K562 (cell line): Measurements from ENCODE around the gene EEA1. TPM values are rescaled to one million over a fixed set of nuclear protein-coding genes. Genes with fewer than 3 reads are reported as not detected.
A peak's percentile ranks its signal among the peaks of the same experiment; 100 is the strongest.

Experiments used
- CBX8 ChIP-seq: fragments of 200-600 bp; sonication (generic); IDR thresholded peaks from 2 replicates; pipeline ENCODE4 v1.6.1; 2012; ENCODE audit warnings: borderline replicate concordance, mixed run types, low read depth, mild to moderate bottlenecking, moderate library complexity, mixed read lengths, low read length, control low read depth, inconsistent platforms; ENCODE audit not compliant: poor library complexity, severe bottlenecking; ENCODE audit errors: extremely low read depth
- CHD4 ChIP-seq: fragments of 200-600 bp; sonication (generic); IDR thresholded peaks from 3 replicates; pipeline ENCODE4 v1.6.1; 2012; ENCODE audit warnings: low read depth, mild to moderate bottlenecking, mixed read lengths, low read length, inconsistent platforms; ENCODE audit not compliant: insufficient read depth, insufficient replicate concordance, poor library complexity, severe bottlenecking
- HLTF ChIP-seq: fragments of 450-650 bp; IDR thresholded peaks from 2 replicates; pipeline ENCODE4 v1.6.1; 2016
- JUNB ChIP-seq: fragments of 450-650 bp; formaldehyde crosslinking; conservative IDR thresholded peaks from 2 replicates; pipeline ENCODE4 v1.4.0; 2020; ENCODE audit warnings: mild to moderate bottlenecking
- KDM5B ChIP-seq: fragments of 200-600 bp; sonication (generic); IDR thresholded peaks from 2 replicates; pipeline ENCODE4 v1.6.1; 2012; ENCODE audit warnings: low read depth, mild to moderate bottlenecking, moderate library complexity, low read length, control low read depth, inconsistent platforms; ENCODE audit not compliant: insufficient replicate concordance
- MYC ChIP-seq, 2 experiments: fragments of 250-450 bp in 1 of 2; sonication (Bioruptor Pico) in 1 of 2; IDR thresholded peaks; 2 replicates each; pipeline versions ENCODE4 v1.5.1 to v1.6.1; 2012 to 2021; ENCODE audit warnings: low read depth in 2 of 2, borderline replicate concordance in 1 of 2, improper control_type of control experiment in 1 of 2, low read length in 1 of 2, mild to moderate bottlenecking in 1 of 2, moderate library complexity in 1 of 2
- MYNN ChIP-seq, 2 experiments: sonication (generic); formaldehyde crosslinking in 1 of 2; IDR thresholded peaks; 2 replicates each; pipeline versions ENCODE4 v1.5.0 to v1.6.1; 2016 to 2020; ENCODE audit warnings: antibody characterized with exemption in 1 of 2, missing genetic modification reagents in 1 of 2
- NELFE ChIP-seq: IDR thresholded peaks from 2 replicates; pipeline ENCODE4 v1.6.1; 2011; ENCODE audit warnings: mild to moderate bottlenecking; ENCODE audit not compliant: insufficient read depth, insufficient read length
- NFYB ChIP-seq: IDR thresholded peaks from 2 replicates; pipeline ENCODE4 v1.6.1; 2011; ENCODE audit warnings: mild to moderate bottlenecking, moderate library complexity; ENCODE audit not compliant: insufficient read length; ENCODE audit errors: extremely low read depth
- NR1H2 ChIP-seq: sonication (generic); formaldehyde crosslinking; IDR thresholded peaks from 2 replicates; pipeline ENCODE4 v1.4.0; 2020; ENCODE audit warnings: mild to moderate bottlenecking, missing genetic modification reagents
- PHF20 ChIP-seq: fragments of 450-650 bp; IDR thresholded peaks from 2 replicates; pipeline ENCODE4 v1.6.1; 2018; ENCODE audit not compliant: partially characterized antibody
- PYGO2 ChIP-seq: fragments of 450-650 bp; IDR thresholded peaks from 2 replicates; pipeline ENCODE4 v1.6.1; 2016; ENCODE audit warnings: mild to moderate bottlenecking, missing genetic modification characterization, moderate library complexity, missing compliant biosample characterization
- RBM25 ChIP-seq: fragments of 200-400 bp; formaldehyde crosslinking; IDR thresholded peaks from 2 replicates; pipeline ENCODE4 v1.6.1; 2018; ENCODE audit warnings: low read length, low read depth, moderate library complexity; ENCODE audit not compliant: severe bottlenecking
- RNF2 ChIP-seq: sonication (generic); IDR thresholded peaks from 2 replicates; pipeline ENCODE4 v1.6.1; 2016
- SAFB2 ChIP-seq: fragments of 200-400 bp; formaldehyde crosslinking; IDR thresholded peaks from 2 replicates; pipeline ENCODE4 v1.6.1; 2018; ENCODE audit warnings: borderline replicate concordance, low read length, low read depth, moderate library complexity; ENCODE audit not compliant: severe bottlenecking
- SIN3A ChIP-seq, 2 experiments: fragments of 150-350 bp in 1 of 2; IDR thresholded peaks; 2 replicates each; pipeline ENCODE4 v1.6.1; 2011 to 2016; ENCODE audit warnings: borderline replicate concordance in 2 of 2, low read depth in 2 of 2, low read length in 2 of 2, mild to moderate bottlenecking in 2 of 2, moderate library complexity in 2 of 2; ENCODE audit not compliant: control insufficient read depth in 1 of 2
- SMC3 ChIP-seq: conservative IDR thresholded peaks from 2 replicates; pipeline ENCODE4 v1.6.1; 2011; ENCODE audit warnings: low read depth, low read length, improper control_type of control experiment; ENCODE audit not compliant: insufficient read depth
- TEAD1 ChIP-seq, 2 experiments: fragments of 450-650 bp in 1 of 2; sonication (generic) in 1 of 2; formaldehyde crosslinking; IDR thresholded peaks; 2 replicates each; pipeline versions ENCODE4 v1.4.0 to v1.8.0; 2020 to 2022; ENCODE audit warnings: mild to moderate bottlenecking in 2 of 2, missing genetic modification reagents in 1 of 2
- YY1 ChIP-seq, 3 experiments: IDR thresholded peaks; 2 replicates each; pipeline ENCODE4 v1.6.1; 2011; ENCODE audit warnings: low read length in 2 of 3, mild to moderate bottlenecking in 2 of 3, moderate library complexity in 2 of 3, borderline replicate concordance in 1 of 3, control low read depth in 1 of 3, low read depth in 1 of 3; ENCODE audit not compliant: insufficient read depth in 3 of 3, insufficient replicate concordance in 2 of 3, control insufficient read depth in 1 of 3, insufficient read length in 1 of 3; ENCODE audit errors: extremely low read depth in 1 of 3
- ZMIZ1 ChIP-seq, 2 experiments: fragments of 150-350 bp in 1 of 2; IDR thresholded peaks; 2 replicates each; pipeline ENCODE4 v1.6.1; 2012 to 2016; ENCODE audit warnings: low read depth in 2 of 2, low read length in 2 of 2, mild to moderate bottlenecking in 1 of 2, moderate library complexity in 1 of 2
- ZNF3 ChIP-seq: fragments of 250-450 bp; sonication (Bioruptor Pico); IDR thresholded peaks from 2 replicates; pipeline ENCODE4 v1.5.0; 2021; ENCODE audit warnings: mild to moderate bottlenecking, moderate library complexity
- polyA plus RNA-seq, 8 experiments: library from polyadenylated mRNA; depleted of rRNA in 4 of 8; stranded (reverse) in 5 of 8; unstranded in 3 of 8; fragments of >200 nt; fragmentation: Nextera tagmentation in 2 of 8; fragmentation: Illumina TruSeq in 1 of 8; extraction: Ambion mirVana in 2 of 8; extraction: Trizol in 1 of 8; gene quantifications; 2 replicates each; pipeline versions ENCODE4 v1.2.1 to v1.2.3, GENCODE V29; 2011 to 2014; ENCODE audit warnings: inconsistent platforms in 1 of 8, missing spikeins in 1 of 8
- total RNA-seq, 7 experiments: library from RNA; depleted of rRNA in 6 of 7; stranded (reverse); fragments of >200 nt in 6 of 7; fragmentation: Illumina TruSeq in 2 of 7; extraction: Trizol in 2 of 7; gene quantifications; 2 replicates each; pipeline versions ENCODE4 v1.2.1 to v1.2.3, GENCODE V29; 2011 to 2021; ENCODE audit warnings: low replicate concordance in 1 of 7

EEA1 gene
- total and polyA plus RNA-seq, 9 of the 15 experiments (the other 6 are each of a cell fraction or from before 2014, with no cell fraction given): 3.5 to 17.1 (median 7.5) TPM

GRCh38 chr12:92928962-92929915 lies at the start of gene EEA1 (continued):
- peak in 1 of 2 experiments; percentile 43; a peak in 1 of 4 replicates for TF ChIP-seq ZMIZ1 (IDR thresholded peaks at IDR 0.05; ENCODE audit: low read depth in 2 of 2, low read length in 2 of 2)
- TF ChIP-seq JUNB (CRISPR knock-in tag): no peak
- no peak for TF ChIP-seq SMC3
- peak; percentile 83 for TF ChIP-seq NFYB
- peak; percentile 24 to 62; a peak in 1 of 4 replicates for TF ChIP-seq TEAD1 (CRISPR knock-in tag; IDR thresholded peaks at IDR 0.05)
- no peak for TF ChIP-seq PYGO2 (tag)
- TF ChIP-seq SIN3A (IDR thresholded peaks at IDR 0.05; ENCODE audit: borderline replicate concordance in 2 of 2, control insufficient read depth in 1 of 2, low read depth in 2 of 2, low read length in 2 of 2): peak in 1 of 2 experiments; percentile 9; a peak in 1 of 4 replicates
- peak; percentile 94 for TF ChIP-seq KDM5B
- TF ChIP-seq ZNF3 (CRISPR knock-in tag): no peak
- peak; percentile 97 for TF ChIP-seq RBM25
- no peak for TF ChIP-seq SAFB2
- peak; percentile 90 for TF ChIP-seq RNF2
- peak; percentile 92 for TF ChIP-seq PHF20
- no peak for TF ChIP-seq MYNN (IDR thresholded peaks at IDR 0.05)
- no peak for TF ChIP-seq MYNN (CRISPR knock-in tag; IDR thresholded peaks at IDR 0.05)
- peak in 2 of 3 experiments; percentile 34 to 35 for TF ChIP-seq YY1 (IDR thresholded peaks at IDR 0.05; ENCODE audit: borderline replicate concordance in 1 of 3, control insufficient read depth in 1 of 3, extremely low read depth in 1 of 3, insufficient read depth in 3 of 3, insufficient read length in 1 of 3, insufficient replicate concordance in 2 of 3, low read depth in 1 of 3, low read length in 2 of 3)
- 0 out of 2 replicates have a peak, but pooled peaks have one; percentile 67 for TF ChIP-seq HLTF
- TF ChIP-seq NR1H2 (CRISPR knock-in tag): no peak
- peak; percentile 99 for TF ChIP-seq MYC (IDR thresholded peaks at IDR 0.05; ENCODE audit: low read depth, low read length)
- TF ChIP-seq MYC (CRISPR knock-in tag; IDR thresholded peaks at IDR 0.05; ENCODE audit: borderline replicate concordance, low read depth): 0 out of 2 replicates have a peak, but pooled peaks have one; percentile 82
- TF ChIP-seq CHD4: no peak
- no peak for TF ChIP-seq NELFE
- no peak for TF ChIP-seq CBX8
